GM23338 (cell line): ENCODE measurements around the gene GNAI2. TPM values are rescaled to one million over a fixed set of nuclear protein-coding genes. Genes with fewer than 3 reads are reported as not detected.
"Not testable (repeated sequence)": the region's sequence is repeated elsewhere in the genome, so short reads cannot be mapped to it uniquely, and the experiment has no call there.

Experiments
- ATAC-seq: fragments of 200-7000 bp; cut with Tn5 transposase; 3 replicates; pipeline ENCODE4 v1.9.1; 2020
- DNase-seq: peaks from one replicate; pipeline ENCODE4 v3.0.0-alpha.2; 2015; ENCODE audit warnings: low spot score
- H2AFZ ChIP-seq: fragments of 200-600 bp; sonication (generic); 2 replicates; pipeline ENCODE4 v1.8.0; 2016; ENCODE audit warnings: antibody characterized with exemption, mild to moderate bottlenecking, moderate library complexity
- H3F3A ChIP-seq: fragments of 200-600 bp; sonication (generic); replicated peaks from 2 replicates; pipeline ENCODE4 v1.8.0; 2017; ENCODE audit warnings: antibody characterized with exemption, mixed run types, low read depth
- H3K27ac ChIP-seq: fragments of 200-600 bp; sonication (generic); 2 replicates; pipeline ENCODE4 v1.6.1; 2016; ENCODE audit warnings: low read depth
- H3K27me3 ChIP-seq: fragments of 200-600 bp; sonication (generic); 2 replicates; pipeline ENCODE4 v1.8.0; 2016; ENCODE audit warnings: mild to moderate bottlenecking, mixed run types, moderate library complexity; ENCODE audit not compliant: insufficient read depth
- H3K36me3 ChIP-seq: fragments of 200-600 bp; sonication (generic); 2 replicates; pipeline ENCODE4 v1.8.0; 2016; ENCODE audit warnings: mild to moderate bottlenecking; ENCODE audit not compliant: insufficient read depth
- H3K4me1 ChIP-seq: fragments of 200-600 bp; sonication (generic); 2 replicates; pipeline ENCODE4 v1.8.0; 2016; ENCODE audit warnings: mild to moderate bottlenecking, moderate library complexity; ENCODE audit not compliant: insufficient read depth
- H3K4me2 ChIP-seq: fragments of 200-600 bp; sonication (generic); 2 replicates; pipeline ENCODE4 v1.7.1; 2017; ENCODE audit warnings: mixed run types
- H3K4me3 ChIP-seq: fragments of 200-600 bp; sonication (generic); 2 replicates; pipeline ENCODE4 v1.6.1; 2016; ENCODE audit warnings: mixed run types
- H3K79me2 ChIP-seq: fragments of 200-600 bp; sonication (generic); replicated peaks from 2 replicates; pipeline ENCODE4 v1.8.0; 2017; ENCODE audit warnings: mild to moderate bottlenecking; ENCODE audit not compliant: insufficient read depth
- H3K9me2 ChIP-seq: fragments of 200-600 bp; sonication (generic); 2 replicates; pipeline ENCODE4 v1.8.0; 2017; ENCODE audit not compliant: insufficient read depth
- H4K20me1 ChIP-seq: fragments of 200-600 bp; sonication (generic); replicated peaks from 2 replicates; pipeline ENCODE4 v1.8.0; 2017; ENCODE audit warnings: mild to moderate bottlenecking; ENCODE audit not compliant: insufficient read depth
- H3K27ac Mint-ChIP-seq: 2 replicates; pipeline ENCODE4 v1.8.0; 2020; ENCODE audit warnings: inconsistent platforms, mild to moderate bottlenecking, moderate library complexity, mixed read lengths
- H3K27me3 Mint-ChIP-seq: 3 replicates; pipeline ENCODE4 v1.8.0; 2022; ENCODE audit warnings: low read depth, mild to moderate bottlenecking, moderate library complexity, mixed read lengths, inconsistent platforms; ENCODE audit not compliant: insufficient read depth, poor library complexity
- H3K36me3 Mint-ChIP-seq: 3 replicates; pipeline ENCODE4 v1.8.0; 2021; ENCODE audit warnings: low read depth, mild to moderate bottlenecking, inconsistent platforms, moderate library complexity, mixed read lengths
- H3K4me1 Mint-ChIP-seq: 3 replicates; pipeline ENCODE4 v1.8.0; 2020; ENCODE audit warnings: mild to moderate bottlenecking, inconsistent platforms, mixed read lengths
- H3K4me3 Mint-ChIP-seq: 3 replicates; pipeline ENCODE4 v1.8.0; 2021; ENCODE audit warnings: moderate library complexity, mild to moderate bottlenecking, inconsistent platforms, mixed read lengths
- H3K9me3 Mint-ChIP-seq: 3 replicates; pipeline ENCODE4 v1.8.0; 2020; ENCODE audit warnings: moderate library complexity, mild to moderate bottlenecking, inconsistent platforms, mixed read lengths
- CTCF ChIP-seq, 2 experiments: fragments of 200-600 bp in 1 of 2; sonication (generic) in 1 of 2; conservative IDR thresholded peaks; 2 replicates each; pipeline versions ENCODE4 v1.5.1 to v1.6.1; 2016 to 2017; ENCODE audit warnings: antibody characterized with exemption in 2 of 2, low read depth in 2 of 2, mild to moderate bottlenecking in 2 of 2, moderate library complexity in 1 of 2
- EZH2 ChIP-seq: fragments of 200-600 bp; sonication (generic); IDR thresholded peaks from one replicate; pipeline ENCODE4 v1.8.0; 2017; ENCODE audit warnings: antibody characterized with exemption, mild to moderate bottlenecking, low read depth; ENCODE audit not compliant: unreplicated experiment
- EZH2phosphoT487 ChIP-seq: fragments of 200-600 bp; sonication (generic); IDR thresholded peaks from one replicate; pipeline ENCODE4 v1.8.1; 2018; ENCODE audit warnings: antibody characterized with exemption; ENCODE audit not compliant: unreplicated experiment
- JUNB ChIP-seq: IDR thresholded peaks from one replicate; pipeline ENCODE4 v1.6.1; 2016; ENCODE audit warnings: antibody characterized with exemption; ENCODE audit not compliant: unreplicated experiment
- NANOG ChIP-seq: IDR thresholded peaks from 2 replicates; pipeline ENCODE4 v1.6.1; 2016; ENCODE audit warnings: antibody characterized with exemption, borderline replicate concordance
- POLR2AphosphoS5 ChIP-seq: IDR thresholded peaks from 2 replicates; pipeline ENCODE4 v1.6.1; 2016; ENCODE audit warnings: antibody characterized with exemption, low read depth
- STAT1 ChIP-seq: IDR thresholded peaks from one replicate; pipeline ENCODE4 v1.6.1; 2016; ENCODE audit warnings: antibody characterized with exemption; ENCODE audit not compliant: unreplicated experiment
- ZNF331 ChIP-seq: fragments of 250-450 bp; sonication (Bioruptor Pico); IDR thresholded peaks from 2 replicates; pipeline ENCODE4 v1.5.0; 2020; ENCODE audit warnings: low read depth, mild to moderate bottlenecking, moderate library complexity
- polyA plus RNA-seq: library from polyadenylated mRNA; unstranded; fragments of >200 nt; fragmentation: Nextera tagmentation; extraction: Ambion mirVana; gene quantifications from 2 replicates; pipeline ENCODE4 v1.2.1, GENCODE V29; 2016
- total RNA-seq: library from RNA; depleted of rRNA; stranded (reverse); fragments of >200 nt; shearing (Covaris generic); gene quantifications from 2 replicates; pipeline ENCODE4 v1.2.3, GENCODE V29; 2014
- TF ChIP-seq, protein P1 (sequence below): IDR thresholded peaks from one replicate; pipeline ENCODE4 v1.6.1; 2018; ENCODE audit warnings: antibody characterized with exemption; ENCODE audit not compliant: unreplicated experiment
- TF ChIP-seq, protein P2 (sequence below): IDR thresholded peaks from 2 replicates; pipeline ENCODE4 v1.6.1; 2016; ENCODE audit warnings: antibody characterized with exemption

Gene GNAI2
- total and polyA plus RNA-seq, 2 experiments from 2014 or later, result 138 to 153 TPM

- H4K20me1 ChIP-seq, result no peaks in the 10 kb centered on the region; the same call in 1 of the 2 replicates
- no peak overlapping the region for H3K27ac Mint-ChIP-seq
- H3K4me2 ChIP-seq, result no peak overlapping the region
- peaks cover 10% of the 10 kb centered on the region; the same call in 1 of the 2 replicates for H3F3A ChIP-seq
- H3K27me3 ChIP-seq, result peaks cover 41% of the 10 kb centered on the region
- H3K36me3 Mint-ChIP-seq, result no peaks in the 10 kb centered on the region
- no peaks in the 10 kb centered on the region for H3K79me2 ChIP-seq
- TF ChIP-seq EZH2, result no peak
- TF ChIP-seq, protein P1, sequence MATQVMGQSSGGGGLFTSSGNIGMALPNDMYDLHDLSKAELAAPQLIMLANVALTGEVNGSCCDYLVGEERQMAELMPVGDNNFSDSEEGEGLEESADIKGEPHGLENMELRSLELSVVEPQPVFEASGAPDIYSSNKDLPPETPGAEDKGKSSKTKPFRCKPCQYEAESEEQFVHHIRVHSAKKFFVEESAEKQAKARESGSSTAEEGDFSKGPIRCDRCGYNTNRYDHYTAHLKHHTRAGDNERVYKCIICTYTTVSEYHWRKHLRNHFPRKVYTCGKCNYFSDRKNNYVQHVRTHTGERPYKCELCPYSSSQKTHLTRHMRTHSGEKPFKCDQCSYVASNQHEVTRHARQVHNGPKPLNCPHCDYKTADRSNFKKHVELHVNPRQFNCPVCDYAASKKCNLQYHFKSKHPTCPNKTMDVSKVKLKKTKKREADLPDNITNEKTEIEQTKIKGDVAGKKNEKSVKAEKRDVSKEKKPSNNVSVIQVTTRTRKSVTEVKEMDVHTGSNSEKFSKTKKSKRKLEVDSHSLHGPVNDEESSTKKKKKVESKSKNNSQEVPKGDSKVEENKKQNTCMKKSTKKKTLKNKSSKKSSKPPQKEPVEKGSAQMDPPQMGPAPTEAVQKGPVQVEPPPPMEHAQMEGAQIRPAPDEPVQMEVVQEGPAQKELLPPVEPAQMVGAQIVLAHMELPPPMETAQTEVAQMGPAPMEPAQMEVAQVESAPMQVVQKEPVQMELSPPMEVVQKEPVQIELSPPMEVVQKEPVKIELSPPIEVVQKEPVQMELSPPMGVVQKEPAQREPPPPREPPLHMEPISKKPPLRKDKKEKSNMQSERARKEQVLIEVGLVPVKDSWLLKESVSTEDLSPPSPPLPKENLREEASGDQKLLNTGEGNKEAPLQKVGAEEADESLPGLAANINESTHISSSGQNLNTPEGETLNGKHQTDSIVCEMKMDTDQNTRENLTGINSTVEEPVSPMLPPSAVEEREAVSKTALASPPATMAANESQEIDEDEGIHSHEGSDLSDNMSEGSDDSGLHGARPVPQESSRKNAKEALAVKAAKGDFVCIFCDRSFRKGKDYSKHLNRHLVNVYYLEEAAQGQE, result no peak
- no peak for TF ChIP-seq CTCF (conservative IDR thresholded peaks at IDR 0.05; ENCODE audit: low read depth in 2 of 2)
- no peak for TF ChIP-seq JUNB
- TF ChIP-seq, protein P2, sequence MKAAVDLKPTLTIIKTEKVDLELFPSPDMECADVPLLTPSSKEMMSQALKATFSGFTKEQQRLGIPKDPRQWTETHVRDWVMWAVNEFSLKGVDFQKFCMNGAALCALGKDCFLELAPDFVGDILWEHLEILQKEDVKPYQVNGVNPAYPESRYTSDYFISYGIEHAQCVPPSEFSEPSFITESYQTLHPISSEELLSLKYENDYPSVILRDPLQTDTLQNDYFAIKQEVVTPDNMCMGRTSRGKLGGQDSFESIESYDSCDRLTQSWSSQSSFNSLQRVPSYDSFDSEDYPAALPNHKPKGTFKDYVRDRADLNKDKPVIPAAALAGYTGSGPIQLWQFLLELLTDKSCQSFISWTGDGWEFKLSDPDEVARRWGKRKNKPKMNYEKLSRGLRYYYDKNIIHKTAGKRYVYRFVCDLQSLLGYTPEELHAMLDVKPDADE, result no peak
- no peak for TF ChIP-seq NANOG
- no peak for TF ChIP-seq STAT1
- no peak for TF ChIP-seq EZH2phosphoT487
- no peak for TF ChIP-seq ZNF331 (CRISPR knock-in tag)
- TF ChIP-seq POLR2AphosphoS5, result no peak
- peaks cover 32% of the 10 kb centered on the region for H3K27me3 Mint-ChIP-seq
- no peak overlapping the region for H3K4me3 ChIP-seq
- no peaks in the 10 kb centered on the region for H3K4me1 ChIP-seq
- H3K9me2 ChIP-seq, result no peaks in the 10 kb centered on the region
- H2AFZ ChIP-seq, result no peak overlapping the region
- H3K36me3 ChIP-seq, result no peaks in the 10 kb centered on the region
- no peak overlapping the region for H3K27ac ChIP-seq
- ATAC-seq (no peak), DNase-seq (no peak)
- H3K9me3 Mint-ChIP-seq, result no peaks in the 10 kb centered on the region
- H3K4me3 Mint-ChIP-seq, result no peak overlapping the region
- peaks cover 13% of the 10 kb centered on the region for H3K4me1 Mint-ChIP-seq
Observed at GRCh38 chr3:50279255-50280016, 43.4 kb downstream of the GNAI2 start.

DNA sequence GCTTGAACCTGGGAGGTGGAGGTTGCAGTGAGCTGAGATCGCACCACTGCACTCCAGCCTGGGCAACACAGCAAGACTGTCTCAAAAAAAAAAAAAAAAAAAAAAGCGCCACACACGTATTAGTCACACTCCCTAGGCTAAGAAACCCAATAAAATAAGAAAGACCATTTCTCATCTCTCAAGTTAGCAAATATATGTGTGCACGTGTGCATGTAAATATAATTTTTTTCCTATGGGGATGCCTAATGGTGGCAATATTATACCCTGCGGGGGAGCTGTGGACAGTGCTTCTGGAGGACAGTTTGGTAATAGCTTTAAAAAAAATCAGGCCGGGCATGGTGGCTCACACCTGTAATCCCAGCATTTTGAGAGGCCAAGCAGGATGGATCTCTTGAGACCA is 48.1 kb downstream of the GNAI2 start:
- not testable (repeated sequence) for H3K27ac Mint-ChIP-seq, H3K4me3 ChIP-seq, H3K9me3 Mint-ChIP-seq, H3K4me3 Mint-ChIP-seq, H3K79me2 ChIP-seq, H3K4me1 ChIP-seq, H3K27me3 ChIP-seq, H4K20me1 ChIP-seq, H3K9me2 ChIP-seq, H3K4me2 ChIP-seq, H3K27me3 Mint-ChIP-seq, H2AFZ ChIP-seq, H3F3A ChIP-seq, DNase-seq, ATAC-seq, H3K4me1 Mint-ChIP-seq, H3K27ac ChIP-seq
- H3K36me3 ChIP-seq, result peaks cover 11% of the 10 kb centered on the region
- H3K36me3 Mint-ChIP-seq, result peaks cover 25% of the 10 kb centered on the region
